Vagina (tissue), 2 donors: ENCODE data around the gene DCAF12.
A peak's percentile ranks its signal among the peaks of the same experiment; 100 is the strongest.

Source experiments
- CTCF ChIP-seq, 3 experiments: fragments of 450-650 bp in 2 of 3; fragments of 200-600 bp in 1 of 3; sonication (generic) in 1 of 3; IDR thresholded peaks; one replicate each; pipeline ENCODE4 v1.5.1; 2017 to 2019; ENCODE audit warnings: antibody characterized with exemption in 3 of 3, mild to moderate bottlenecking in 2 of 3, moderate library complexity in 2 of 3
- POLR2A ChIP-seq, 2 donors: fragments of 450-650 bp; IDR thresholded peaks; one replicate each; pipeline ENCODE4 v1.6.1; 2017; ENCODE audit warnings: antibody characterized with exemption in 2 of 2, mild to moderate bottlenecking in 2 of 2, moderate library complexity in 2 of 2
- POLR2AphosphoS5 ChIP-seq, 2 donors: sonication (generic); formaldehyde crosslinking; IDR thresholded peaks; one replicate each; pipeline ENCODE4 v1.9.0; 2017; ENCODE audit warnings: antibody characterized with exemption in 2 of 2, mild to moderate bottlenecking in 2 of 2, low read depth in 1 of 2; ENCODE audit not compliant: insufficient read depth in 1 of 2

GRCh38 chr9:34163434-34163833 lies 36.9 kb upstream of the DCAF12 start:
- TF ChIP-seq POLR2A (IDR thresholded peaks at IDR 0.05) (no peak), CTCF (IDR thresholded peaks at IDR 0.05) (no peak), POLR2AphosphoS5 (IDR thresholded peaks at IDR 0.05; ENCODE audit: insufficient read depth in 1 of 2, low read depth in 1 of 2) (peak in 1 of 2 donors; percentile 69)
